Thoracic aorta (tissue), 2 donors: ENCODE measurements around the gene SH3BP4. TPM values are rescaled to one million over a fixed set of nuclear protein-coding genes. Genes with fewer than 3 reads are reported as not detected.

ENCODE experiments used
- ATAC-seq: fragments of 150-250 bp; one replicate; pipeline ENCODE4 v1.8.0; 2017; ENCODE audit warnings: low read depth; ENCODE audit not compliant: insufficient number of reproducible peaks, low FRiP score
- DNase-seq: peaks from one replicate; pipeline ENCODE4 v3.0.0-alpha.2; 2020; ENCODE audit warnings: low spot score
- H3K27ac ChIP-seq, 2 donors: fragments of 200-600 bp; sonication (generic); 1 replicate in 1 of 2; 2 replicates in 1 of 2; pipeline ENCODE4 v1.5.1; 2016; ENCODE audit warnings: mild to moderate bottlenecking in 2 of 2, moderate library complexity in 2 of 2
- H3K27me3 ChIP-seq: fragments of 200-600 bp; sonication (generic); replicated peaks from 2 replicates; pipeline ENCODE4 v1.6.0; 2016; ENCODE audit warnings: mild to moderate bottlenecking; ENCODE audit not compliant: insufficient read depth
- H3K36me3 ChIP-seq: fragments of 200-600 bp; sonication (generic); one replicate; pipeline ENCODE4 v1.5.1; 2016
- H3K4me1 ChIP-seq, 2 donors: fragments of 200-600 bp; sonication (generic); 1 replicate in 1 of 2; 2 replicates in 1 of 2; pipeline versions ENCODE4 v1.5.1 to v1.6.0; 2016; ENCODE audit warnings: low read depth in 2 of 2, mild to moderate bottlenecking in 1 of 2; ENCODE audit not compliant: control insufficient read depth in 1 of 2
- H3K4me3 ChIP-seq: fragments of 200-600 bp; sonication (generic); 2 replicates; pipeline ENCODE4 v1.5.1; 2016; ENCODE audit warnings: mild to moderate bottlenecking
- H3K9me3 ChIP-seq: fragments of 200-600 bp; sonication (generic); 2 replicates; pipeline ENCODE4 v1.5.1; 2016
- total RNA-seq, 2 donors: library from RNA; depleted of rRNA; stranded (reverse); fragments of >200 nt; gene quantifications; one replicate each; pipeline versions ENCODE4 v1.1.0 to v1.2.3, GENCODE V29; 2016
- TF ChIP-seq, protein P1 (sequence below): fragments of 200-600 bp; sonication (generic); IDR thresholded peaks from one replicate; pipeline ENCODE4 v1.5.1; 2019; ENCODE audit warnings: antibody characterized with exemption

The SH3BP4 gene
- total RNA-seq, 2 donors from 2014 or later: 24.0 to 32.4 TPM

DNA sequence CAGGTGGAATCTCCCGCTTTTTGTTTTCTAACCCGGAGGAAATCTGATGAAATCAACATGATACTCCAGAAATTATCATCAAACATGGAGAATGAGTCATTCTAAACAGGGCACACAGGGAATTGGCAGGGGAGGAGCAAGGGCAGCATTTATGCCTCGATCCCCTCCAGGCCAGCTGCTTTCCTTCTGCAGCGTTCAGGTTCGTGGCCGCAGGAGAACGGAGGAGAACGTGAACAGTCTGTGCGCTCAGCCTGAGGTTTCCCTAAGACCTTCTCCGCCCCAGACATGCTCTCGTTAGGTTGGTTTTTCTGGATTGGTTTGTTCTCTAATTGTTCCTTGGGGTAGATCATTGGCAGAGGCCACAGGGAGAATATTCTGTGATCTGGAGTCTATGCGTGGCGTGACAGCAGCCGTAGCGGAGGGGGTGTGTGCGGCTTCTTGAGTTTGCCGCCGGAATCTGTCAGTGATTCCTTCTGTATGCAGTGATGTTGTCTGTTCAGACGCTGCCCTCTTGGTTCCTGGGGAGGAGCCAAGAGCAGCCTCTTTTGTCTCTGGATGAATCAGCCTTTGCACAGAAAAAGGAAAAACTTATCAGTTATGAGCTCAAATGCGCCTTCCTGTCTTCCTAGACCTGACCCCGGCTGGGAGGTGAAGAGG is 75.9 kb downstream of the SH3BP4 start:
- H3K36me3 ChIP-seq: no peaks in the 10 kb centered on the region
- no peak overlapping the region for H3K4me3 ChIP-seq
- ATAC-seq (no peak), DNase-seq (no peak)
- no peaks in the 10 kb centered on the region for H3K27me3 ChIP-seq
- TF ChIP-seq, protein P1, sequence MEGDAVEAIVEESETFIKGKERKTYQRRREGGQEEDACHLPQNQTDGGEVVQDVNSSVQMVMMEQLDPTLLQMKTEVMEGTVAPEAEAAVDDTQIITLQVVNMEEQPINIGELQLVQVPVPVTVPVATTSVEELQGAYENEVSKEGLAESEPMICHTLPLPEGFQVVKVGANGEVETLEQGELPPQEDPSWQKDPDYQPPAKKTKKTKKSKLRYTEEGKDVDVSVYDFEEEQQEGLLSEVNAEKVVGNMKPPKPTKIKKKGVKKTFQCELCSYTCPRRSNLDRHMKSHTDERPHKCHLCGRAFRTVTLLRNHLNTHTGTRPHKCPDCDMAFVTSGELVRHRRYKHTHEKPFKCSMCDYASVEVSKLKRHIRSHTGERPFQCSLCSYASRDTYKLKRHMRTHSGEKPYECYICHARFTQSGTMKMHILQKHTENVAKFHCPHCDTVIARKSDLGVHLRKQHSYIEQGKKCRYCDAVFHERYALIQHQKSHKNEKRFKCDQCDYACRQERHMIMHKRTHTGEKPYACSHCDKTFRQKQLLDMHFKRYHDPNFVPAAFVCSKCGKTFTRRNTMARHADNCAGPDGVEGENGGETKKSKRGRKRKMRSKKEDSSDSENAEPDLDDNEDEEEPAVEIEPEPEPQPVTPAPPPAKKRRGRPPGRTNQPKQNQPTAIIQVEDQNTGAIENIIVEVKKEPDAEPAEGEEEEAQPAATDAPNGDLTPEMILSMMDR: no peak
- H3K9me3 ChIP-seq: no peaks in the 10 kb centered on the region
- H3K4me1 ChIP-seq: peaks cover 8 to 35% of the 10 kb centered on the region in 2 donors
- H3K27ac ChIP-seq: no peak overlapping the region

DNA sequence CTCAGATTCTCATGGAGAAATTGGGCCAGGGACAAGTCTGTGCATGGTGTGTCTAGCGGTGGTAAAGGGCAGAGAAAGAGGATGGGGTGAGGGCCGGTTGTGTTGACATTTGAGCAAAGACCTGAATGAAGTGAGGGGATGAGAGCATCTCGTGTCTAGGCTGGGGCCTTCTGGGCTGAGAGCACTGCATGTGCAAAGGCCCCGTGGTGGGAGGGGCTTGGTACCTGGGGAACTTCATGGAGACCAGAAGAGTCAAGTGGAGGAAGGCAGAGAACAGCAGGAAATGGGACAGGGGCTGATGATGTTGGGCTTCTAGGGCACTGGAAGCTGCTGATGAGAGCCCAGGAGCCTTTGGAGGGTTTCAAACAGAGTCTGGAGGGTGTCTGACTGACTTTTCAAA is 76.8 kb downstream of the SH3BP4 start:
- Histone ChIP-seq H3K27ac (no peak overlapping the region), H3K27me3 (no peaks in the 10 kb centered on the region), H3K4me1 (peaks cover 8 to 35% of the 10 kb centered on the region in 2 donors), H3K9me3 (no peaks in the 10 kb centered on the region), H3K4me3 (no peak overlapping the region), H3K36me3 (no peaks in the 10 kb centered on the region)
- ATAC-seq (no peak), DNase-seq (no peak)
- TF ChIP-seq, protein P1: no peak

DNA sequence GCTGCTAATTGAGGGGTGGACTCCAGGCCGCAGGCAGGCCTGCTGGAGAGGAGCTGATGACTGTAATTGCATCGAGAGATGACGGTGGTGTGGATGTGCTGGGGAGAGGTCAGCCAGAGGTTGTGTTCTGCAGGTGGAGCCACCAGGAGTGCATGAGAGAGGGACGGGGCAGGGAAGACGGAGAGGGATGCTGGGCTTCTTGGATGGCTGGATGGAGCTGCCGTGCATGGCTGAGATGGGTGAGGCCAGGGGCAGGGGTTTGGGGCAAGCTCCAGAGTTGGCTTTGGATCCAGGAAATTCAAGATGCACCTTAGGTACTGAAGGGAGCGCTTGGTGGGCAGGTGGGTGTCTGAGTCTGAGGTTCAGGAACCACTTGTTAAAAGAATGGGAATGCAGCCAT is 77.2 kb downstream of the SH3BP4 start:
- Histone ChIP-seq H3K36me3 (no peaks in the 10 kb centered on the region), H3K4me3 (no peak overlapping the region), H3K4me1 (peaks cover 8 to 35% of the 10 kb centered on the region in 2 donors), H3K27me3 (no peaks in the 10 kb centered on the region), H3K9me3 (no peaks in the 10 kb centered on the region), H3K27ac (no peak overlapping the region)
- TF ChIP-seq, protein P1: no peak
- ATAC-seq (no peak), DNase-seq (no peak)

DNA sequence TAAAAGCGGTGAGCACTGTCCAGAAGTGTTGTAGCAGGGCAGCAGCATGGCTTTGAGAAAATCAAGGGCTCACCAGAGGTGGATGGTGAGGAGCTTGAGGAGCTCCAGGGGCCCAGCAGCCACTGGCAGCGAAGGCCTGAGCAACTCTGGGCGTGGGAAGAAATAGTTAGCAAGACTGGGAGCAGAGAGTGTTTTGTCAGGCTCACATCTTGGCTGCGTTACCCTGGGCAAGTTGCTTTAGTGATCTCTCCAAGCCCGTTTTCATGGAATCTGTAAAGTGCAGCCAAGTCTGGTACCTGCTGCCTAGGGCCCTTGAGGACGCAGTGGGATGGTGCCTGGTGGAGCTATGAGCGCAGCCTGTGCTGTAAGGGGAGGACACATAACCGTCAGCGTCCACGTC is 78.3 kb downstream of the SH3BP4 start:
- Histone ChIP-seq H3K27me3 (no peaks in the 10 kb centered on the region), H3K36me3 (no peaks in the 10 kb centered on the region), H3K9me3 (no peaks in the 10 kb centered on the region), H3K4me3 (no peak overlapping the region), H3K27ac (no peak overlapping the region), H3K4me1 (peaks cover 8 to 32% of the 10 kb centered on the region in 2 donors)
- DNase-seq (no peak), ATAC-seq (no peak)
- TF ChIP-seq, protein P1: no peak

DNA sequence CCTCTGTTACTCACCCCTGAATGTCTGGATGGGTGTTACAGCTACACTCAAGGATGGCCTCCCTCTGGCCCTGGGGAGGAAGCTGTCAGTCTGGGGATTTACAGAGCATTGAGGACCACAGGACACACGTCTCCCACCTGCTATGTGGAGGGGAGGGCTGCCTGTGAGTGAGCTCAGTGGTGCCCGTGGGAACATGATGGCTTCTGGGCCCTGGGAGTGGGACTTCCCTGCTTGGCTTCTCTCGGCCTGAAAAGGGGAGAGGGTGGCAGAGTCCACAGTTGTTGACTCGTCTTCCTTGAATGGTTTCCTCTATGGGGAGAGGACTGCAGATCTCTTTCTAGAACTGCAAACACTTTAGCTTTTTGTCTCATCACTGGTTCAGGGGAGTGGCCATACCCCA is 79.1 kb downstream of the SH3BP4 start:
- ATAC-seq: no peak
- no peak overlapping the region for H3K27ac ChIP-seq
- H3K4me1 ChIP-seq: peaks cover 4 to 24% of the 10 kb centered on the region in 2 donors
- H3K4me3 ChIP-seq: no peak overlapping the region
- no peaks in the 10 kb centered on the region for H3K9me3 ChIP-seq
- DNase-seq: no peak
- no peaks in the 10 kb centered on the region for H3K27me3 ChIP-seq
- TF ChIP-seq, protein P1: no peak
- no peaks in the 10 kb centered on the region for H3K36me3 ChIP-seq
